ENCODE results near the gene FRYL.

Gene FRYL

DNA sequence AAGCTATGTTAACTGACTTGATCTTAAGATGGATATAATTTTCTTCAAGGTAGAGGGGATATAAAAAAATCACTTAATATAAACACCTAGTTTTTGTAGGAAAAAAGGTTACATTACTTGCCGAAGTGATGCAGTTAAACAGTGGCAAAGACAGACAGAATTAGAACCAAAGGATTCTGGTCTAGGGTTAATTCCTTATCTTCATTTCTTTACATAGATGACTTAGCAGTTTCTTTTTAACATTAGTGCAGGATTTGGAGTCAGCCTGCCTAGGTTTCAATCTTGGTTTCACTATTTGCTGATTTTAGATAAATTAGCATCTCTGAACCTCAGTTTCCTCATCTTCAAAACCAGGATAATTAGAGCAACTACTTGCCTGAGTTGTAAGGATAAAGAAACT lies 275.7 kb downstream of the FRYL start:
- Mint-ChIP-seq H3K27ac (no peak overlapping the region), H3K36me3 (ENCODE audit: low read depth) (peaks cover 38% of the 10 kb centered on the region)

DNA sequence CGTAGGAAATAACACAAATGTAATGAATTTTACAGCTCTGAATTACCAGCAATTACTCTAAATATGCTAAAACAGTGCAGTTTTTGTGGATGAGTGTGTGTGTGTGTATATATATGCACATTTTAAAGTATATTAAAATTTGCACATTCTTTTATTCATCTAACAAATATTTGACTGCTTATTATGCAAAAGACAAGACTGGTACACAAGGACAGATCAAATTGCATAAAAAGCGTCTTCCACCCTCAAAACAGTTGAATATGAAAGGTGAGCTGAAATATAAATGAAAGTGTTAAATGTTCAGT lies 276.1 kb downstream of the FRYL start:
- TF ChIP-seq, protein P1, sequence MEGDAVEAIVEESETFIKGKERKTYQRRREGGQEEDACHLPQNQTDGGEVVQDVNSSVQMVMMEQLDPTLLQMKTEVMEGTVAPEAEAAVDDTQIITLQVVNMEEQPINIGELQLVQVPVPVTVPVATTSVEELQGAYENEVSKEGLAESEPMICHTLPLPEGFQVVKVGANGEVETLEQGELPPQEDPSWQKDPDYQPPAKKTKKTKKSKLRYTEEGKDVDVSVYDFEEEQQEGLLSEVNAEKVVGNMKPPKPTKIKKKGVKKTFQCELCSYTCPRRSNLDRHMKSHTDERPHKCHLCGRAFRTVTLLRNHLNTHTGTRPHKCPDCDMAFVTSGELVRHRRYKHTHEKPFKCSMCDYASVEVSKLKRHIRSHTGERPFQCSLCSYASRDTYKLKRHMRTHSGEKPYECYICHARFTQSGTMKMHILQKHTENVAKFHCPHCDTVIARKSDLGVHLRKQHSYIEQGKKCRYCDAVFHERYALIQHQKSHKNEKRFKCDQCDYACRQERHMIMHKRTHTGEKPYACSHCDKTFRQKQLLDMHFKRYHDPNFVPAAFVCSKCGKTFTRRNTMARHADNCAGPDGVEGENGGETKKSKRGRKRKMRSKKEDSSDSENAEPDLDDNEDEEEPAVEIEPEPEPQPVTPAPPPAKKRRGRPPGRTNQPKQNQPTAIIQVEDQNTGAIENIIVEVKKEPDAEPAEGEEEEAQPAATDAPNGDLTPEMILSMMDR (IDR thresholded peaks at IDR 0.05): no peak
- DNase-seq: no peak
- H3K4me3 Mint-ChIP-seq: no peak overlapping the region
- no peaks in the 10 kb centered on the region for H3K27me3 Mint-ChIP-seq (ENCODE audit: low read depth, poor library complexity)
- peaks cover 39% of the 10 kb centered on the region for H3K36me3 Mint-ChIP-seq (ENCODE audit: low read depth)
- H3K27ac Mint-ChIP-seq: no peak overlapping the region
- H3K4me1 Mint-ChIP-seq: peaks cover 5% of the 10 kb centered on the region
- H3K9me3 Mint-ChIP-seq: no peaks in the 10 kb centered on the region

More for the DNA sequence above, 275.7 kb downstream of the FRYL start:
- peaks cover 5% of the 10 kb centered on the region for H3K4me1 Mint-ChIP-seq
- TF ChIP-seq, protein P1 (IDR thresholded peaks at IDR 0.05): no peak
- H3K27me3 Mint-ChIP-seq (ENCODE audit: low read depth, poor library complexity): no peaks in the 10 kb centered on the region
- no peak overlapping the region for H3K4me3 Mint-ChIP-seq
- no peaks in the 10 kb centered on the region for H3K9me3 Mint-ChIP-seq
- DNase-seq: no peak

DNA sequence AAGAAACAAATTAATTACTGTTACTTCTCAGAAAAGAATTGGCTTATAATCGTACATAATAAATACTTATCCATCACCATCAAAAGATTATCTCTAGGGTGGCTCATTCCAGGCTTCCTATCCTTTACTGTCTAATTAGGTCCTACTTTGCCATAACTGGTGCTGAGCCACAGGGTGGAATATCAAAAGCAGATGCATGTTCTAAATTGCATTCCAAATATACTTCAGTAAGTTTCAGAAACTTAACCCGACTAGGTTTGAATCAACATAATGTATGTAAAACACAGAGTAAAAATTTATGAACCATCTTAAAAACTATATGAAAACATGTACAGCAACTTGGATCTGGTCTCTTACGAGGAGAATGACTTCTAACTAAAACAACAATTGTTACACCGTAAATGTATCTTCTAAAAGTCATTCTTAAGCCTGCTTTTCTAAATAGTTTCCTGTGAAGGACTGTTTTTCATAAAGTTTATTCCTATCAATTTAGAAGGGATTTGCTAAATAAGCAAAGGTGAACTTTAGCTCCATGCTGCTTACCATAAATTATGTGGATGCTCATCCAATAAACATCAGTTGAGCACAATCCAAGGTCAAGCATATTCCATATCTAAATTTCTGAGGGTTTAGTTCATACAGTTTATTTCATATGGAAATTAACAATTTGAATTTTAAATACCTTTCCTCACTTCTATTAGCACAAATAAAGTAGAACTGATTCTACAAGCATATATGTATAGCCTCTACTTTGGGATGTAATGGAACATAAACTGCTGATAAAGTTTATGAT lies 276.6 kb downstream of the FRYL start:
- H3K36me3 Mint-ChIP-seq (ENCODE audit: low read depth): peaks cover 36% of the 10 kb centered on the region
- H3K4me1 Mint-ChIP-seq: peaks cover 5% of the 10 kb centered on the region
- TF ChIP-seq, protein P1 (IDR thresholded peaks at IDR 0.05): no peak
- H3K4me3 Mint-ChIP-seq: no peak overlapping the region
- H3K27ac Mint-ChIP-seq: no peak overlapping the region
- no peak for DNase-seq
- H3K9me3 Mint-ChIP-seq: no peaks in the 10 kb centered on the region
- H3K27me3 Mint-ChIP-seq (ENCODE audit: low read depth, poor library complexity): no peaks in the 10 kb centered on the region

DNA sequence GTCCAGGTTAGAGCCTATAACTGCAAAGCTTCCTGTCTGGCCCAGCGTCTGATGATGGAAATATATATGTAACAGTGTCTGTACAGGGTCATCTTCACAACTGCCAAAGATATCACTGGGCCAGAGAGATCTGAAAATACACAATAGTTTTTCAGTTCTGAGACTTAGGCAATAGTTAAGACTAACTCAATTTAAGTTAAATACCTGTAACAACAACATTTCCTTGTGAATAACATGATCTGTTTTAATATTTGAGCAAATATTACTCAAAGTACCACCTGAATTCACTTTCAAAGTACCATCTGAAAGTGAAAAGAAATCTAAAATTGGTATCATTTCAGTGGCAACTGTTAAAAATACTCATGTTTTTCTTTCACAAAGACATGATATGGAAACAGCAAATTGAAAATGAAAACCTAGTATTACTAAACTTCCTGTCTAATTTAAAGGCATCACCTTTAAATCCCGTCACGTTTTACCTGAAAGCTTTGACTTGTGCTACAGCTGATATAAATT lies 280.5 kb downstream of the FRYL start:
- H3K27ac Mint-ChIP-seq: no peak overlapping the region
- TF ChIP-seq, protein P1 (IDR thresholded peaks at IDR 0.05): no peak
- peaks cover 5% of the 10 kb centered on the region for H3K4me1 Mint-ChIP-seq
- DNase-seq: no peak
- H3K4me3 Mint-ChIP-seq: no peak overlapping the region
- H3K27me3 Mint-ChIP-seq (ENCODE audit: low read depth, poor library complexity): peaks cover 2% of the 10 kb centered on the region
- peaks cover 19% of the 10 kb centered on the region for H3K36me3 Mint-ChIP-seq (ENCODE audit: low read depth)
- no peaks in the 10 kb centered on the region for H3K9me3 Mint-ChIP-seq

DNA sequence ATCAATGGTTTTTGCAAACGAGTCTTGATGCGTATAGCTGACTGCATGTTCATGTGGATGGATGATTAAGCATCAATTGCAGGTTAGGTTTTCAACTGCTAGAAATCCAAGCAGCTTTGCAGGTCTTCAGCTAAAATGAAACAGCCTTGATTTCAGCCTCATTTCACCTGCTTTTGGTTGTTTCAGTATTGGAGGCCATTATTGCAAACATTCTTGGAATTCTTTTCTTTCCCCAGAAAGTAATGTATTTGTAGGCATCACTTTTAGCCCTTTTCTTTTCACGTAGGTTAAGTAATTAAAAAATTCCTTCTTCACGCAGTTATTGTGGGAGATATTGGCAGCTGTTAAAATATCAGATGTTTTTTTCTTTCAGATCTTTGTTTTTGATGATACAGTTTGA lies 281.2 kb downstream of the FRYL start:
- Mint-ChIP-seq H3K27ac (no peak overlapping the region), H3K27me3 (ENCODE audit: low read depth, poor library complexity) (peaks cover 9% of the 10 kb centered on the region), H3K36me3 (ENCODE audit: low read depth) (peaks cover 19% of the 10 kb centered on the region), H3K4me3 (no peak overlapping the region), H3K4me1 (peaks cover 5% of the 10 kb centered on the region), H3K9me3 (no peaks in the 10 kb centered on the region)
- DNase-seq: no peak
- TF ChIP-seq, protein P1 (IDR thresholded peaks at IDR 0.05): no peak

DNA sequence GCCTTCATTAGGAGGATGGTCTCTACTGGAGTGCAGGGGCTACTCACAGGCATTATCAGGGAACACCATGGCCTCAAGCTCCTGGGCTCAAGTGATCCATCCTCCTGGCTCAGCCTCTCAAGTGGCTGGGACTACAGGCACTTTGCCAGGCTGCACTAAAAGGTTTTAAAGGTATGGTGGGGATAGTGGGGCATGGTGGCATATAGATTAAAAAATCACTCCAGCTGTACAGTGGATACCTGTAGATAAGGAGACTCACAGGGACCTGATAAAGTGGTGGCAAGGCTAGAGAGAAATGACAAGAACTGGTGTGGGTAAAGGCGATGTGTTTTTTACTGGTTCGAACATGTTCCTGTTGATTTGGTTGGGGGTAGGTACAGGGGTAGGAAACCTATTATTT lies 284.1 kb downstream of the FRYL start:
- no peak for DNase-seq
- Mint-ChIP-seq H3K36me3 (ENCODE audit: low read depth) (peaks cover 13% of the 10 kb centered on the region), H3K27ac (no peak overlapping the region), H3K4me1 (no peaks in the 10 kb centered on the region), H3K4me3 (no peak overlapping the region), H3K9me3 (peaks cover 8% of the 10 kb centered on the region), H3K27me3 (ENCODE audit: low read depth, poor library complexity) (peaks cover 38% of the 10 kb centered on the region)
- TF ChIP-seq, protein P1 (IDR thresholded peaks at IDR 0.05): no peak
